CD14-positive monocyte (primary cell): ENCODE data around the gene SLC25A25. TPM values are rescaled to one million over a fixed set of nuclear protein-coding genes. Genes with fewer than 3 reads are reported as not detected.
A peak's percentile ranks its signal among the peaks of the same experiment; 100 is the strongest.
"Not testable (repeated sequence)": the region's sequence is repeated elsewhere in the genome, so short reads cannot be mapped to it uniquely, and the experiment has no call there.

Experiments used
- DNase-seq, 3 donors: peaks; one replicate each; pipeline ENCODE4 v3.0.0-alpha.2; 2011 to 2022
- H2AFZ ChIP-seq: 2 replicates; pipeline ENCODE4 v1.6.0; 2012; ENCODE audit warnings: mild to moderate bottlenecking, low read depth, low read length, inconsistent platforms; ENCODE audit not compliant: insufficient read depth, poor library complexity, severe bottlenecking
- H3K27ac ChIP-seq, 2 donors: 1 replicate in 1 of 2; 2 replicates in 1 of 2; pipeline ENCODE4 v1.5.1; 2012 to 2013; ENCODE audit warnings: low read length in 2 of 2, control low read depth in 1 of 2, inconsistent platforms in 1 of 2, low read depth in 1 of 2, mild to moderate bottlenecking in 1 of 2
- H3K27me3 ChIP-seq, 2 donors: one replicate each; pipeline versions ENCODE4 v1.6.0 to v1.6.1; 2011 to 2013; ENCODE audit warnings: low read length in 2 of 2; ENCODE audit not compliant: control insufficient read depth in 2 of 2, insufficient read depth in 2 of 2
- H3K36me3 ChIP-seq, 2 donors: replicated peaks in 1 of 2; 1 replicate in 1 of 2; 2 replicates in 1 of 2; pipeline versions ENCODE4 v1.5.1 to v1.6.1; 2012 to 2013; ENCODE audit warnings: low read length in 2 of 2, control low read depth in 1 of 2, inconsistent platforms in 1 of 2, mild to moderate bottlenecking in 1 of 2; ENCODE audit not compliant: insufficient read depth in 2 of 2, control insufficient read depth in 1 of 2
- H3K4me1 ChIP-seq, 2 donors: 1 replicate in 1 of 2; 2 replicates in 1 of 2; pipeline versions ENCODE4 v1.5.1 to v1.6.1; 2012 to 2013; ENCODE audit warnings: low read length in 2 of 2, control low read depth in 1 of 2, inconsistent platforms in 1 of 2, mild to moderate bottlenecking in 1 of 2, moderate library complexity in 1 of 2; ENCODE audit not compliant: insufficient read depth in 2 of 2, control insufficient read depth in 1 of 2
- H3K4me2 ChIP-seq: replicated peaks from 2 replicates; pipeline ENCODE3; 2012; ENCODE audit warnings: low read length, moderate library complexity, mild to moderate bottlenecking; ENCODE audit not compliant: poor library complexity, severe bottlenecking; ENCODE audit errors: extremely low read depth
- H3K4me3 ChIP-seq, 3 experiments: fragments of 200-600 bp in 1 of 3; sonication (generic) in 1 of 3; replicated peaks in 1 of 3; 1 replicate in 2 of 3; 2 replicates in 1 of 3; pipeline ENCODE4 v1.5.1; 2011 to 2013; ENCODE audit warnings: low read length in 3 of 3, mild to moderate bottlenecking in 3 of 3, control low read depth in 2 of 3, low read depth in 2 of 3, inconsistent platforms in 1 of 3, moderate library complexity in 1 of 3
- H3K79me2 ChIP-seq: 2 replicates; pipeline ENCODE4 v1.6.0; 2012; ENCODE audit warnings: mild to moderate bottlenecking, control low read depth, inconsistent platforms, low read length, moderate library complexity; ENCODE audit not compliant: insufficient read depth
- H3K9ac ChIP-seq: 2 replicates; pipeline ENCODE4 v1.6.0; 2017; ENCODE audit warnings: low read length, mild to moderate bottlenecking; ENCODE audit not compliant: insufficient read depth, poor library complexity, severe bottlenecking
- H3K9me3 ChIP-seq, 2 donors: replicated peaks in 1 of 2; 1 replicate in 1 of 2; 2 replicates in 1 of 2; pipeline versions ENCODE4 v1.5.1 to v1.6.1; 2012 to 2013; ENCODE audit warnings: low read length in 2 of 2, control low read depth in 1 of 2; ENCODE audit not compliant: control insufficient read depth in 1 of 2, insufficient read depth in 1 of 2
- H4K20me1 ChIP-seq: 2 replicates; pipeline ENCODE4 v1.6.0; 2012; ENCODE audit warnings: mild to moderate bottlenecking, low read length, control low read depth, moderate library complexity; ENCODE audit not compliant: insufficient read depth
- H3K27ac Mint-ChIP-seq, 7 donors: one replicate each; pipeline ENCODE4 v1.8.0; 2020; ENCODE audit warnings: mild to moderate bottlenecking in 7 of 7, mixed read lengths in 7 of 7, moderate library complexity in 6 of 7, inconsistent platforms in 2 of 7
- H3K27me3 Mint-ChIP-seq, 3 donors: one replicate each; pipeline ENCODE4 v1.8.0; 2021 to 2022; ENCODE audit warnings: low read depth in 3 of 3, mild to moderate bottlenecking in 3 of 3, mixed read lengths in 3 of 3, moderate library complexity in 3 of 3, inconsistent platforms in 1 of 3
- H3K36me3 Mint-ChIP-seq, 2 donors: one replicate each; pipeline ENCODE4 v1.8.0; 2020; ENCODE audit warnings: mixed read lengths in 2 of 2, inconsistent platforms in 1 of 2, mild to moderate bottlenecking in 1 of 2
- H3K4me1 Mint-ChIP-seq: one replicate; pipeline ENCODE4 v1.8.0; 2020; ENCODE audit warnings: mild to moderate bottlenecking, mixed read lengths
- H3K4me3 Mint-ChIP-seq, 2 donors: one replicate each; pipeline ENCODE4 v1.8.0; 2020; ENCODE audit warnings: mild to moderate bottlenecking in 2 of 2, mixed read lengths in 2 of 2, moderate library complexity in 1 of 2
- H3K9me3 Mint-ChIP-seq, 7 donors: one replicate each; pipeline ENCODE4 v1.8.0; 2020 to 2022; ENCODE audit warnings: mixed read lengths in 7 of 7, mild to moderate bottlenecking in 6 of 7, moderate library complexity in 6 of 7, inconsistent platforms in 2 of 7
- CTCF ChIP-seq: fragments of 200-600 bp; IDR thresholded peaks from one replicate; pipeline ENCODE4 v1.8.0; 2022; ENCODE audit warnings: antibody characterized with exemption, mild to moderate bottlenecking
- WGBS: methylation state at CpG from one replicate; pipeline ENCODE4 v1.1.5; 2013; ENCODE audit warnings: missing lambda C conversion rate; ENCODE audit not compliant: insufficient coverage; 5-methylcytosine and 5-hydroxymethylcytosine counted together
- intact Hi-C, 2 donors: fragments of 100-400 bp; cut with micrococcal nuclease; formaldehyde crosslinking; loops; one replicate each; pipeline versions ENCODE4 v1.15.0 to v1.15.1; 2023
- polyA plus RNA-seq, 3 donors: library from polyadenylated mRNA; depleted of rRNA in 1 of 3; unstranded in 2 of 3; stranded (reverse) in 1 of 3; fragments of 300-500 nt in 2 of 3; fragments of >200 nt in 1 of 3; fragmentation: Illumina TruSeq in 2 of 3; gene quantifications; 1 replicate in 2 of 3; 2 replicates in 1 of 3; pipeline ENCODE4 v1.2.3, GENCODE V29; 2012 to 2021

Gene SLC25A25
- polyA plus RNA-seq, 3 donors, result 5.1 to 43.3 (median 6.3) TPM

GRCh38 chr9:128021098-128021497 is 46.9 kb upstream of the SLC25A25 start:
- no peak overlapping the region for H2AFZ ChIP-seq
- no peak overlapping the region for H3K4me3 Mint-ChIP-seq
- no peaks in the 10 kb centered on the region for H3K9me3 ChIP-seq
- no peak overlapping the region for H3K4me3 ChIP-seq
- H3K4me1 ChIP-seq, result peaks cover 6 to 9% of the 10 kb centered on the region in 2 donors
- no peaks in the 10 kb centered on the region for H3K36me3 ChIP-seq
- no peak overlapping the region for H3K27ac Mint-ChIP-seq
- H3K36me3 Mint-ChIP-seq, result no peaks in the 10 kb centered on the region
- no peaks in the 10 kb centered on the region for H3K27me3 ChIP-seq
- 78% methylated on average over 1 of the region's 1 CpG for WGBS
- H3K27me3 Mint-ChIP-seq, result peaks cover 1 to 5% (median 3%) of the 10 kb centered on the region in 3 donors
- no peaks in the 10 kb centered on the region for H3K9me3 Mint-ChIP-seq
- H3K27ac ChIP-seq, result no peak overlapping the region
- DNase-seq, result no peak
- intact Hi-C loops, result no loop called here
- H3K9ac ChIP-seq, result no peak overlapping the region
- no peaks in the 10 kb centered on the region for H4K20me1 ChIP-seq
- H3K4me2 ChIP-seq, result no peak overlapping the region
- no peaks in the 10 kb centered on the region for H3K79me2 ChIP-seq
- no peak for TF ChIP-seq CTCF
- peaks cover 23% of the 10 kb centered on the region for H3K4me1 Mint-ChIP-seq

- H3K27ac ChIP-seq, result no peak overlapping the region
- peak in 1 of 3 donors; percentile 26 for DNase-seq
- no peak overlapping the region for H2AFZ ChIP-seq
- H3K27ac Mint-ChIP-seq, result no peak overlapping the region
- H3K9me3 ChIP-seq, result no peaks in the 10 kb centered on the region
- no peaks in the 10 kb centered on the region for H3K36me3 ChIP-seq
- H3K9me3 Mint-ChIP-seq, result no peaks in the 10 kb centered on the region
- H3K4me2 ChIP-seq, result no peak overlapping the region
- no peak for TF ChIP-seq CTCF
- H3K4me1 Mint-ChIP-seq, result peaks cover 41% of the 10 kb centered on the region
- peaks cover 24 to 27% of the 10 kb centered on the region in 2 donors for H3K4me1 ChIP-seq
- H3K9ac ChIP-seq, result no peak overlapping the region
- intact Hi-C loops, result no loop called here
- H3K27me3 ChIP-seq, result no peaks in the 10 kb centered on the region
- H4K20me1 ChIP-seq, result no peaks in the 10 kb centered on the region
- H3K79me2 ChIP-seq, result no peaks in the 10 kb centered on the region
- H3K27me3 Mint-ChIP-seq, result peaks cover 2 to 5% (median 3%) of the 10 kb centered on the region in 3 donors
- H3K4me3 Mint-ChIP-seq, result no peak overlapping the region
- H3K4me3 ChIP-seq, result no peak overlapping the region
- no peaks in the 10 kb centered on the region for H3K36me3 Mint-ChIP-seq
- 33% methylated on average over 1 of the region's 2 CpGs for WGBS
Measured at GRCh38 chr9:128022886-128023285, 45.1 kb upstream of the SLC25A25 start.

- H3K4me2 ChIP-seq, H4K20me1 ChIP-seq, H3K27me3 ChIP-seq, H3K27ac ChIP-seq, intact Hi-C loops, H2AFZ ChIP-seq, H3K4me3 ChIP-seq, H3K27me3 Mint-ChIP-seq, H3K36me3 Mint-ChIP-seq, H3K79me2 ChIP-seq, H3K9me3 Mint-ChIP-seq, H3K36me3 ChIP-seq, H3K27ac Mint-ChIP-seq, H3K9ac ChIP-seq, H3K9me3 ChIP-seq, DNase-seq, H3K4me3 Mint-ChIP-seq: not testable (repeated sequence)
- peaks cover 48% of the 10 kb centered on the region for H3K4me1 Mint-ChIP-seq
- WGBS, result 97% methylated on average over 6 of the region's 12 CpGs
- H3K4me1 ChIP-seq, result peaks cover 29 to 32% of the 10 kb centered on the region in 2 donors
Measured at GRCh38 chr9:128023671-128024070, 44.4 kb upstream of the SLC25A25 start.
